ENCODE measurements around the gene SLCO3A1. TPM values are rescaled to one million over a fixed set of nuclear protein-coding genes. Genes with fewer than 3 reads are reported as not detected.

SLCO3A1 gene
- polyA plus RNA-seq, 3 donors = 3.5 to 17.9 (median 10.3) TPM

- no peak overlapping the region for H3K27ac ChIP-seq (ENCODE audit: low read depth, low read length)
- WGBS, 3 donors = 90 to 94% (median 90%) methylated on average over 5 of the region's 5 CpGs
Observed at GRCh38 chr15:91894606-91895005, 41.1 kb downstream of the SLCO3A1 start.

GRCh38 chr15:91895051-91895450, 41.5 kb downstream of the SLCO3A1 start:
- 84 to 100% (median 99%) methylated on average over 1 of the region's 1 CpG for WGBS, 3 donors
- H3K27ac ChIP-seq (ENCODE audit: low read depth, low read length) = no peak overlapping the region

GRCh38 chr15:91896341-91897055, 43.0 kb downstream of the SLCO3A1 start:
- 71 to 89% (median 84%) methylated on average over 5 of the region's 5 CpGs for WGBS, 3 donors
- H3K27ac ChIP-seq (ENCODE audit: low read depth, low read length) = no peak overlapping the region

- no peak overlapping the region for H3K27ac ChIP-seq (ENCODE audit: low read depth, low read length)
- WGBS, 3 donors = 66 to 88% (median 88%) methylated on average over 14 of the region's 14 CpGs
Observed at GRCh38 chr15:91897585-91898372, 44.3 kb downstream of the SLCO3A1 start.

- 83 to 98% (median 97%) methylated on average over 3 of the region's 3 CpGs for WGBS, 3 donors
- no peak overlapping the region for H3K27ac ChIP-seq (ENCODE audit: low read depth, low read length)
Observed at GRCh38 chr15:91898843-91899242, 45.3 kb downstream of the SLCO3A1 start.

- 81 to 100% (median 97%) methylated on average over 1 of the region's 1 CpG for WGBS, 3 donors
- no peak overlapping the region for H3K27ac ChIP-seq (ENCODE audit: low read depth, low read length)
Observed at GRCh38 chr15:91904942-91905341, 51.4 kb downstream of the SLCO3A1 start.

GRCh38 chr15:91908391-91908790, 54.9 kb downstream of the SLCO3A1 start:
- WGBS, 3 donors = 88 to 99% (median 94%) methylated on average over 3 of the region's 3 CpGs
- no peak overlapping the region for H3K27ac ChIP-seq (ENCODE audit: low read depth, low read length)

GRCh38 chr15:91909111-91909510, 55.6 kb downstream of the SLCO3A1 start:
- WGBS, 3 donors = 92 to 97% (median 96%) methylated on average over 2 of the region's 2 CpGs
- no peak overlapping the region for H3K27ac ChIP-seq (ENCODE audit: low read depth, low read length)

GRCh38 chr15:91909574-91909973, 56.1 kb downstream of the SLCO3A1 start:
- WGBS, 3 donors = 59 to 85% (median 85%) methylated on average over 7 of the region's 7 CpGs
- H3K27ac ChIP-seq (ENCODE audit: low read depth, low read length) = no peak overlapping the region

- WGBS, 3 donors = 86 to 91% (median 90%) methylated on average over 6 to 7 of the region's 7 CpGs
Observed at GRCh38 chr15:91911844-91912243, 58.3 kb downstream of the SLCO3A1 start.

GRCh38 chr15:91912336-91912735, 58.8 kb downstream of the SLCO3A1 start:
- H3K27ac ChIP-seq (ENCODE audit: low read depth, low read length) = no peak overlapping the region
- 54 to 79% (median 77%) methylated on average over 4 of the region's 4 CpGs for WGBS, 3 donors

More at GRCh38 chr15:91911844-91912243, 58.3 kb downstream of the SLCO3A1 start:
- no peak overlapping the region for H3K27ac ChIP-seq (ENCODE audit: low read depth, low read length)

GRCh38 chr15:91913560-91913959, 60.1 kb downstream of the SLCO3A1 start:
- H3K27ac ChIP-seq (ENCODE audit: low read depth, low read length) = no peak overlapping the region
- WGBS, 3 donors = 77 to 83% (median 80%) methylated on average over 6 of the region's 6 CpGs

- 67 to 87% (median 82%) methylated on average over 10 of the region's 10 CpGs for WGBS, 3 donors
- no peak overlapping the region for H3K27ac ChIP-seq (ENCODE audit: low read depth, low read length)
Observed at GRCh38 chr15:91915576-91915975, 62.1 kb downstream of the SLCO3A1 start.

- WGBS, 3 donors = 93 to 98% (median 97%) methylated on average over 45 to 48 of the region's 48 CpGs
- H3K27ac ChIP-seq (ENCODE audit: low read depth, low read length) = no peak overlapping the region
Observed at GRCh38 chr15:91916051-91916450, 62.5 kb downstream of the SLCO3A1 start.

GRCh38 chr15:91917686-91918360, 64.3 kb downstream of the SLCO3A1 start:
- no peak overlapping the region for H3K27ac ChIP-seq (ENCODE audit: low read depth, low read length)
- WGBS, 3 donors = 70 to 81% (median 78%) methylated on average over 4 of the region's 4 CpGs

- 82 to 90% (median 85%) methylated on average over 15 of the region's 15 CpGs for WGBS, 3 donors
- H3K27ac ChIP-seq (ENCODE audit: low read depth, low read length) = no peak overlapping the region
Observed at GRCh38 chr15:91919014-91919534, 65.6 kb downstream of the SLCO3A1 start.

- H3K27ac ChIP-seq (ENCODE audit: low read depth, low read length) = no peak overlapping the region
- 64 to 68% (median 65%) methylated on average over 5 of the region's 5 CpGs for WGBS, 3 donors
Observed at GRCh38 chr15:91921188-91921842, 67.8 kb downstream of the SLCO3A1 start.

- no peak overlapping the region for H3K27ac ChIP-seq (ENCODE audit: low read depth, low read length)
- WGBS, 3 donors = 39 to 76% (median 53%) methylated on average over 12 of the region's 12 CpGs
Observed at GRCh38 chr15:91921843-91922198, 68.3 kb downstream of the SLCO3A1 start.

Data from adipose tissue (tissue), 3 donors.